Measurements from ENCODE around the gene ITSN1. TPM values are rescaled to one million over a fixed set of nuclear protein-coding genes. Genes with fewer than 3 reads are reported as not detected.
"Not testable (repeated sequence)": the region's sequence is repeated elsewhere in the genome, so short reads cannot be mapped to it uniquely, and the experiment has no call there.

ITSN1 gene
- total and polyA plus RNA-seq, 3 donors from 2014 or later, result 20.0 to 56.6 (median 48.4) TPM

DNA sequence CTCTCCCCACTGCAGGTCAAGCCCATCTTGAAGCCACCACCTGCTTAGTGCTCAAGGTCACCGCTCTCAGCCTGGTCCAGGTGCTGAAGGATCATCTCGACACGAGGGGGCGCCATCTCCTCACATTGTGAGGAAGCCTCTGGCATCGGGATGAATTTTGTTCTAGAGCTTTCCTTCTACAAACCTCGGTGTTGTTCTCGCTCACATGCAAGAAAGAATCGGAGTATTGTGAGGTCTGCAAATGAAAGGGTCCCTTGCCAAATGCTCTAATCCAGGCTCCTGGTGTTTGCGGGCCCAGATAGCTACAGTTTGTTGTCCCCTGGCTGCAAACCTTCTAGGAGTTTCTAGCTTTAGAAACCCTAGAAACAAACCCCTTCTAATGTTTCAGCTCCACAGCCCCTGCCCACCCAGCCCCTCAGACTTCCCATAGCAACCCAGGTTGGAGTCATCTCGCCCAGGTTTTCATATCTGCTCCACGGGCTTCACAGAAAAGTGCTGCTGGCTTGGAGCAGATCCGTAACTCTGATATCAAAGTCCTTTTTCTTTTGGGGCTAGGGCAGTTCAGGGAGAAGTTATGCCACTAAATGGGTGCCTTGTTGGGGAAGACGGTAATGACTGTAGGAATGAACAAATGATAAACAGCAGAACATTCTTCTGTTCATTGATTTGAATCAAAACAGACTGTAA is 281.9 kb downstream of the ITSN1 start:
- peaks cover 6% of the 10 kb centered on the region for H3K4me1 ChIP-seq
- DNase-seq, result peak; percentile 93
- H3K36me3 ChIP-seq (ENCODE audit: low read depth, missing control alignments), result no peaks in the 10 kb centered on the region
- peak; percentile 91 to 95 (median 94) for TF ChIP-seq CTCF (IDR thresholded peaks at IDR 0.05)
- no peak for TF ChIP-seq POLR2A (IDR thresholded peaks at IDR 0.05)
- 37 to 48% methylated on average over 11 to 13 of the region's 13 CpGs for WGBS, 2 donors
- intact Hi-C loops (cut with DNase I; ENCODE audit: low total_unique reads), result no loop called here
- no peaks in the 10 kb centered on the region for H3K9me3 ChIP-seq
- H3K4me3 ChIP-seq, result no peak overlapping the region
- no peak overlapping the region for H3K27ac ChIP-seq
- H3K27me3 ChIP-seq, result no peaks in the 10 kb centered on the region

- no peaks in the 10 kb centered on the region for H3K36me3 ChIP-seq (ENCODE audit: low read depth, missing control alignments)
- H3K4me3 ChIP-seq, result no peak overlapping the region
- no peak for TF ChIP-seq CTCF (IDR thresholded peaks at IDR 0.05)
- no peak for TF ChIP-seq POLR2A (IDR thresholded peaks at IDR 0.05)
- WGBS, 2 donors, result 84 to 85% methylated on average over 3 of the region's 3 CpGs
- H3K27me3 ChIP-seq, result no peaks in the 10 kb centered on the region
- H3K4me1 ChIP-seq, result peaks cover 6% of the 10 kb centered on the region
- H3K9me3 ChIP-seq, result no peaks in the 10 kb centered on the region
- no peak for DNase-seq
- no peak overlapping the region for H3K27ac ChIP-seq
- intact Hi-C loops (cut with DNase I; ENCODE audit: low total_unique reads), result no loop called here
Observed at GRCh38 chr21:33924766-33925100, 282.4 kb downstream of the ITSN1 start.

- H3K27ac ChIP-seq; intact Hi-C loops (cut with DNase I; ENCODE audit: low total_unique reads); DNase-seq; H3K4me3 ChIP-seq; H3K27me3 ChIP-seq; H3K4me1 ChIP-seq; H3K36me3 ChIP-seq (ENCODE audit: low read depth, missing control alignments); H3K9me3 ChIP-seq: not testable (repeated sequence)
- WGBS, 2 donors, result 96 to 97% methylated on average over 2 of the region's 2 CpGs
Observed at GRCh38 chr21:33926248-33926647, 283.9 kb downstream of the ITSN1 start.

DNA sequence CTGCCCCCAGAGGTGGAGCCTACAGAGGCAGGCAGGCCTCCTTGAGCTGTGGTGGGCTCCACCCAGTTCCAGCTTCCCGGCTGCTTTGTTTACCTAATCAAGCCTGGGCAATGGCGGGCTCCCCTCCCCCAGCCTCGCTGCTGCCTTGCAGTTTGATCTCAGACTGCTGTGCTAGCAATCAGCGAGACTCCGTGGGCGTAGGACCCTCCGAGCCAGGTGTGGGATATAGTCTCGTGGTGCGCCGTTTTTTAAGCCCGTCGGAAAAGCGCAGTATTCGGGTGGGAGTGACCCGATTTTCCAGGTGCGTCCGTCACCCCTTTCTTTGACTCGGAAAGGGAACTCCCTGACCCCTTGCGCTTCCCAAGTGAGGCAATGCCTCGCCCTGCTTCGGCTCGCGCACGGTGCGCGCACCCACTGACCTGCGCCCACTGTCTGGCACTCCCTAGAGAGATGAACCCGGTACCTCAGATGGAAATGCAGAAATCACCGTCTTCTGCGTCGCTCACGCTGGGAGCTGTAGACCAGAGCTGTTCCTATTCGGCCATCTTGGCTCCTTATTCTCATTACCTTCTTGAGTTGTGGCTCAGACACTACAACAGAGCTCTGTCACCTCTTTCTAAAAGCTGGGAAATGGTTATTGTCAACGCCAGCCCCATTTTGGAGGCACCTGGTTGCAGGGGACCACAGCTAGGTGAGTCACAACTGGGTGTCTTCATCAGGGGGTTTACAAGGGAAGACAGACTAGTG is 288.9 kb downstream of the ITSN1 start:
- not testable (repeated sequence) for DNase-seq; H3K4me1 ChIP-seq; H3K36me3 ChIP-seq (ENCODE audit: low read depth, missing control alignments); H3K9me3 ChIP-seq; H3K27me3 ChIP-seq
- intact Hi-C loops (cut with DNase I; ENCODE audit: low total_unique reads), result loop anchor here (10.0 kb wide), 1 partner anchor 414 kb away; no protein-coding TSS in a partner anchor
- Histone ChIP-seq H3K4me3 (peak overlapping the region; percentile 18 to 30), H3K27ac (peak overlapping the region in 1 of 2 donors; percentile 43)
- WGBS, 2 donors, result 46 to 62% methylated on average over 6 to 17 of the region's 34 CpGs

GRCh38 chr21:33931799-33932390 is 289.6 kb downstream of the ITSN1 start:
- H3K27me3 ChIP-seq, result no peaks in the 10 kb centered on the region
- H3K36me3 ChIP-seq (ENCODE audit: low read depth, missing control alignments), result no peaks in the 10 kb centered on the region
- DNase-seq, result no peak
- no peak for TF ChIP-seq POLR2A (IDR thresholded peaks at IDR 0.05)
- TF ChIP-seq CTCF (IDR thresholded peaks at IDR 0.05), result no peak
- WGBS, 2 donors, result 19 to 34% methylated on average over 10 of the region's 10 CpGs
- H3K4me1 ChIP-seq, result no peaks in the 10 kb centered on the region
- intact Hi-C loops (cut with DNase I; ENCODE audit: low total_unique reads), result loop anchor here (10.0 kb wide), 1 partner anchor 413 kb away; no protein-coding TSS in a partner anchor
- no peaks in the 10 kb centered on the region for H3K9me3 ChIP-seq
- peak overlapping the region in 1 of 2 donors; percentile 43 for H3K27ac ChIP-seq
- H3K4me3 ChIP-seq, result peak overlapping the region; percentile 18 to 30
